ENCODE data around the gene KEL. TPM values are rescaled to one million over a fixed set of nuclear protein-coding genes. Genes with fewer than 3 reads are reported as not detected.

The KEL gene
- total RNA-seq, 1 donor = not detected

GRCh38 chr7:142954680-142955268 is 7.4 kb downstream of the KEL start:
- no peak for DNase-seq (ENCODE audit: low read depth)
- H3K4me3 ChIP-seq (ENCODE audit: low read depth, low read length) = no peak overlapping the region
- no peak for TF ChIP-seq CTCF (IDR thresholded peaks at IDR 0.05; ENCODE audit: insufficient read depth, low read depth, low read length)

GRCh38 chr7:142950235-142950634 is 11.9 kb downstream of the KEL start:
- TF ChIP-seq CTCF (IDR thresholded peaks at IDR 0.05; ENCODE audit: insufficient read depth, low read depth, low read length) = no peak
- no peak for DNase-seq (ENCODE audit: low read depth)
- no peak overlapping the region for H3K4me3 ChIP-seq (ENCODE audit: low read depth, low read length)

GRCh38 chr7:142948603-142949002 is 13.6 kb downstream of the KEL start:
- DNase-seq (ENCODE audit: low read depth) = no peak
- no peak overlapping the region for H3K4me3 ChIP-seq (ENCODE audit: low read depth, low read length)
- no peak for TF ChIP-seq CTCF (IDR thresholded peaks at IDR 0.05; ENCODE audit: insufficient read depth, low read depth, low read length)

GRCh38 chr7:142945001-142945400 is 17.2 kb downstream of the KEL start:
- no peak for DNase-seq (ENCODE audit: low read depth)
- no peak for TF ChIP-seq CTCF (IDR thresholded peaks at IDR 0.05; ENCODE audit: insufficient read depth, low read depth, low read length)

GRCh38 chr7:142943706-142944268 is 18.4 kb downstream of the KEL start:
- no peak for TF ChIP-seq CTCF (IDR thresholded peaks at IDR 0.05; ENCODE audit: insufficient read depth, low read depth, low read length)
- DNase-seq (ENCODE audit: low read depth) = no peak
- H3K4me3 ChIP-seq (ENCODE audit: low read depth, low read length) = no peak overlapping the region

More at GRCh38 chr7:142945001-142945400, 17.2 kb downstream of the KEL start:
- H3K4me3 ChIP-seq (ENCODE audit: low read depth, low read length) = no peak overlapping the region

GRCh38 chr7:142942746-142943145 is 19.4 kb downstream of the KEL start:
- no peak for DNase-seq (ENCODE audit: low read depth)
- TF ChIP-seq CTCF (IDR thresholded peaks at IDR 0.05; ENCODE audit: insufficient read depth, low read depth, low read length) = no peak
- no peak overlapping the region for H3K4me3 ChIP-seq (ENCODE audit: low read depth, low read length)

GRCh38 chr7:142941541-142941940 is 20.6 kb downstream of the KEL start:
- DNase-seq (ENCODE audit: low read depth) = no peak
- no peak for TF ChIP-seq CTCF (IDR thresholded peaks at IDR 0.05; ENCODE audit: insufficient read depth, low read depth, low read length)
- no peak overlapping the region for H3K4me3 ChIP-seq (ENCODE audit: low read depth, low read length)
